ENCODE results near the gene CASP9. TPM values are rescaled to one million over a fixed set of nuclear protein-coding genes. Genes with fewer than 3 reads are reported as not detected.

CASP9 gene
- total and polyA plus RNA-seq, 10 of the 15 experiments (the other 5 are each of a cell fraction or from before 2014, with no cell fraction given) = 2.7 to 14.6 (median 7.6) TPM

Small RNAs within 50 kb of the gene (small RNA-seq; reads per million reads assigned to genes)
- gene SCARNA21B = not detected

Other genes starting within 250 kb of the CASP9 start
Only the 7 nearest of the 11 such genes appear.
- gene EFHD2, start 114.3 kb downstream of the CASP9 start, total RNA-seq (2014; rRNA removed) = 68.9 and 85.1 TPM in 2 replicates
- 25.7 and 31.5 TPM in 2 replicates for gene EFHD2, start 114.3 kb downstream of the CASP9 start, total RNA-seq (2014; rRNA removed; fragmentation: Illumina TruSeq; extraction: Trizol)
- gene EFHD2, start 114.3 kb downstream of the CASP9 start, total RNA-seq (2021) = 106 and 107 TPM in 2 replicates
- 27.6 and 47.2 TPM in 2 replicates for gene EFHD2, start 114.3 kb downstream of the CASP9 start, polyA plus RNA-seq (2011; rRNA removed)
- gene EFHD2, start 114.3 kb downstream of the CASP9 start, polyA plus RNA-seq (2014; fragmentation: Illumina TruSeq; extraction: Trizol) = 8.7 and 31.3 TPM in 2 replicates
- gene EFHD2, start 114.3 kb downstream of the CASP9 start, polyA plus RNA-seq (2014; fragmentation: Nextera tagmentation; extraction: Ambion mirVana) = 1 to 10 TPM; 4.0 to 6.6 TPM
- 99.2 and 126 TPM in 2 replicates for gene EFHD2, start 114.3 kb downstream of the CASP9 start, polyA plus RNA-seq (2014; rRNA removed)
- 100 to 1,000 TPM in 1 of 2 experiments, 10 to 100 TPM in 1; 96.3 to 114 TPM for gene EFHD2, start 114.3 kb downstream of the CASP9 start, polyA plus RNA-seq (2016; fragmentation: Nextera tagmentation; extraction: Ambion mirVana)
- gene CTRC, start 85.8 kb downstream of the CASP9 start, total RNA-seq (2014; rRNA removed) = not detected in 2 replicates
- not detected in 2 replicates for gene CTRC, start 85.8 kb downstream of the CASP9 start, total RNA-seq (2014; rRNA removed; fragmentation: Illumina TruSeq; extraction: Trizol)
- 1.5 and 1.9 TPM in 2 replicates for gene CTRC, start 85.8 kb downstream of the CASP9 start, total RNA-seq (2021)
- gene CTRC, start 85.8 kb downstream of the CASP9 start, polyA plus RNA-seq (2011; rRNA removed) = not detected in 2 replicates
- gene CTRC, start 85.8 kb downstream of the CASP9 start, polyA plus RNA-seq (2014; fragmentation: Illumina TruSeq; extraction: Trizol) = 0.79 TPM in 1 of 2 replicates, not detected in the other
- gene CTRC, start 85.8 kb downstream of the CASP9 start, polyA plus RNA-seq (2014; fragmentation: Nextera tagmentation; extraction: Ambion mirVana) = not detected
- gene CTRC, start 85.8 kb downstream of the CASP9 start, polyA plus RNA-seq (2014; rRNA removed) = 0.03 TPM in 1 of 2 replicates, not detected in the other
- not detected for gene CTRC, start 85.8 kb downstream of the CASP9 start, polyA plus RNA-seq (2016; fragmentation: Nextera tagmentation; extraction: Ambion mirVana)
- gene CELA2A, start 67.5 kb downstream of the CASP9 start, total RNA-seq (2014; rRNA removed) = not detected in 2 replicates
- not detected in 2 replicates for gene CELA2A, start 67.5 kb downstream of the CASP9 start, total RNA-seq (2014; rRNA removed; fragmentation: Illumina TruSeq; extraction: Trizol)
- gene CELA2A, start 67.5 kb downstream of the CASP9 start, total RNA-seq (2021) = 0.90 and 1.5 TPM in 2 replicates
- gene CELA2A, start 67.5 kb downstream of the CASP9 start, polyA plus RNA-seq (2011; rRNA removed) = not detected in 2 replicates
- gene CELA2A, start 67.5 kb downstream of the CASP9 start, polyA plus RNA-seq (2014; fragmentation: Illumina TruSeq; extraction: Trizol) = not detected in 2 replicates
- gene CELA2A, start 67.5 kb downstream of the CASP9 start, polyA plus RNA-seq (2014; fragmentation: Nextera tagmentation; extraction: Ambion mirVana) = not detected
- not detected in 2 replicates for gene CELA2A, start 67.5 kb downstream of the CASP9 start, polyA plus RNA-seq (2014; rRNA removed)
- gene CELA2A, start 67.5 kb downstream of the CASP9 start, polyA plus RNA-seq (2016; fragmentation: Nextera tagmentation; extraction: Ambion mirVana) = not detected
- not detected in 2 replicates for gene CELA2B, start 48.1 kb downstream of the CASP9 start, total RNA-seq (2014; rRNA removed)
- gene CELA2B, start 48.1 kb downstream of the CASP9 start, total RNA-seq (2014; rRNA removed; fragmentation: Illumina TruSeq; extraction: Trizol) = not detected in 2 replicates
- 0.27 TPM in 1 of 2 replicates, not detected in the other for gene CELA2B, start 48.1 kb downstream of the CASP9 start, total RNA-seq (2021)
- not detected in 2 replicates for gene CELA2B, start 48.1 kb downstream of the CASP9 start, polyA plus RNA-seq (2011; rRNA removed)
- not detected in 2 replicates for gene CELA2B, start 48.1 kb downstream of the CASP9 start, polyA plus RNA-seq (2014; fragmentation: Illumina TruSeq; extraction: Trizol)
- gene CELA2B, start 48.1 kb downstream of the CASP9 start, polyA plus RNA-seq (2014; fragmentation: Nextera tagmentation; extraction: Ambion mirVana) = not detected
- gene CELA2B, start 48.1 kb downstream of the CASP9 start, polyA plus RNA-seq (2014; rRNA removed) = not detected in 2 replicates
- gene CELA2B, start 48.1 kb downstream of the CASP9 start, polyA plus RNA-seq (2016; fragmentation: Nextera tagmentation; extraction: Ambion mirVana) = not detected
- 12.2 and 12.7 TPM in 2 replicates for gene DNAJC16, start 2.6 kb upstream of the CASP9 start, total RNA-seq (2014; rRNA removed)
- 9.4 and 10.3 TPM in 2 replicates for gene DNAJC16, start 2.6 kb upstream of the CASP9 start, total RNA-seq (2014; rRNA removed; fragmentation: Illumina TruSeq; extraction: Trizol)
- 10.3 and 11.8 TPM in 2 replicates for gene DNAJC16, start 2.6 kb upstream of the CASP9 start, total RNA-seq (2021)
- 8.6 and 10.6 TPM in 2 replicates for gene DNAJC16, start 2.6 kb upstream of the CASP9 start, polyA plus RNA-seq (2011; rRNA removed)
- gene DNAJC16, start 2.6 kb upstream of the CASP9 start, polyA plus RNA-seq (2014; fragmentation: Illumina TruSeq; extraction: Trizol) = 8.5 and 10.7 TPM in 2 replicates
- gene DNAJC16, start 2.6 kb upstream of the CASP9 start, polyA plus RNA-seq (2014; fragmentation: Nextera tagmentation; extraction: Ambion mirVana) = 1 to 10 TPM; 2.4 to 4.4 TPM
- 7.0 and 7.1 TPM in 2 replicates for gene DNAJC16, start 2.6 kb upstream of the CASP9 start, polyA plus RNA-seq (2014; rRNA removed)
- gene DNAJC16, start 2.6 kb upstream of the CASP9 start, polyA plus RNA-seq (2016; fragmentation: Nextera tagmentation; extraction: Ambion mirVana) = 1 to 10 TPM; 6.8 to 6.9 TPM
- gene AGMAT, start 60.8 kb upstream of the CASP9 start, total RNA-seq (2014; rRNA removed) = 7.0 and 7.9 TPM in 2 replicates
- gene AGMAT, start 60.8 kb upstream of the CASP9 start, total RNA-seq (2014; rRNA removed; fragmentation: Illumina TruSeq; extraction: Trizol) = 5.0 and 5.3 TPM in 2 replicates
- 6.9 and 7.4 TPM in 2 replicates for gene AGMAT, start 60.8 kb upstream of the CASP9 start, total RNA-seq (2021)
- 1.4 and 1.5 TPM in 2 replicates for gene AGMAT, start 60.8 kb upstream of the CASP9 start, polyA plus RNA-seq (2011; rRNA removed)
- 3.5 and 4.7 TPM in 2 replicates for gene AGMAT, start 60.8 kb upstream of the CASP9 start, polyA plus RNA-seq (2014; fragmentation: Illumina TruSeq; extraction: Trizol)
- 1 to 10 TPM in 1 of 2 experiments, under 1 TPM in 1; 0.47 to 1.6 TPM for gene AGMAT, start 60.8 kb upstream of the CASP9 start, polyA plus RNA-seq (2014; fragmentation: Nextera tagmentation; extraction: Ambion mirVana)
- 5.7 and 6.0 TPM in 2 replicates for gene AGMAT, start 60.8 kb upstream of the CASP9 start, polyA plus RNA-seq (2014; rRNA removed)
- 1 to 10 TPM; 3.6 to 4.7 TPM for gene AGMAT, start 60.8 kb upstream of the CASP9 start, polyA plus RNA-seq (2016; fragmentation: Nextera tagmentation; extraction: Ambion mirVana)
- gene DDI2, start 93.2 kb upstream of the CASP9 start, total RNA-seq (2014; rRNA removed) = 24.1 TPM in 2 replicates
- 17.1 and 17.3 TPM in 2 replicates for gene DDI2, start 93.2 kb upstream of the CASP9 start, total RNA-seq (2014; rRNA removed; fragmentation: Illumina TruSeq; extraction: Trizol)
- 29.1 and 33.1 TPM in 2 replicates for gene DDI2, start 93.2 kb upstream of the CASP9 start, total RNA-seq (2021)
- 10.8 TPM in 2 replicates for gene DDI2, start 93.2 kb upstream of the CASP9 start, polyA plus RNA-seq (2011; rRNA removed)
- 22.0 and 23.0 TPM in 2 replicates for gene DDI2, start 93.2 kb upstream of the CASP9 start, polyA plus RNA-seq (2014; fragmentation: Illumina TruSeq; extraction: Trizol)
- gene DDI2, start 93.2 kb upstream of the CASP9 start, polyA plus RNA-seq (2014; fragmentation: Nextera tagmentation; extraction: Ambion mirVana) = 1 to 10 TPM; 3.3 to 3.6 TPM
- gene DDI2, start 93.2 kb upstream of the CASP9 start, polyA plus RNA-seq (2014; rRNA removed) = 11.6 and 12.3 TPM in 2 replicates
- gene DDI2, start 93.2 kb upstream of the CASP9 start, polyA plus RNA-seq (2016; fragmentation: Nextera tagmentation; extraction: Ambion mirVana) = 10 to 100 TPM in 1 of 2 experiments, 1 to 10 TPM in 1; 7.1 to 10.1 TPM

Measured in GM12878 (cell line).